HG02840 (cell line): Measurements from ENCODE around the gene CASZ1.

ENCODE experiments used
- ATAC-seq: cut with Tn5 transposase; IDR thresholded peaks from one replicate; pipeline ENCODE4 v1.9.1; 2021; ENCODE audit warnings: mild to moderate bottlenecking, moderate library complexity, moderate number of reproducible peaks; ENCODE audit not compliant: unreplicated experiment, low FRiP score

The CASZ1 gene

DNA sequence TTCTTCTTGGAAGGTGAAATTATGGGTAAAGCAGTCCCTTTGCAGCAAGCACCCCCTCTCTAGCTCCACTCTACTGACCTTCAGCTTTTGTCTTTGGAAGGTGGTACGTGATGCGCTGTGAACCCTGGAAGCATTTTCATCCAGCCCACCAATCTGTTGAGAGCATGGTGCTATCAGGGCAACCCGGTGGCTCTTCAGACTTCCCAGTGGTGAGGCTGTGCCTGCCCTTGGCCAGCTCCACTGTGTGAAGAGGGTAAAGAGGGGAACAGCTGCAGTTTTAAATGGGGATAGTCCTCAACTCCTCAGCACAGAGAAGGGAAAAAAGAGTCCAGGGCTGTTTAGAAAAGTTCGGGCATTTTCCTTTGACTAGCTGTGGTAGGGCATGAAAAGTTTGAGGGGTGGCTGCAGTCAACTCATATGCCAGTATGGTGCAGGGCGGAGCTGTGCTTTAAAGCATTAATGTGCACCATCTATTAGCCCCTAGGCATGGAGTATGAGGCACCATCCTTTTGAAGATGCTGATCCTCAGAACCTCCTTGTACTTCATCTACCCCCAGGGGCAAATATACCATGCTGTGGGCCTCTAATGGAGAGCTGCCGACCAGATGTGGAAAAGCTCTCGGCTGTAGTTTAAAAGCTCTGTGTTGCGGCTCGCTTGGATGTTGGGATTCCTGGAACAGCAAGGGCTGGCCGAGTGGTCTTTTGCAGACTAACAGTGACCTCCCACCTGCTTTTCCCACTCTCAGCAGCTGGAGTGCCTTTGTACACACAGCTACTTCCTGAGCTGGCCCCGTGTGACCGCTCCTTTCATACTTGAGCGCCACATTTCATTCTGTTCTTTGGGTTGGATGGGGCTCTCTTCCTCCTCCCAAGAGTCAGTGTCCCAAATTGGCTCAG, 198.7 kb downstream of the CASZ1 start:
- ATAC-seq, result no peak

DNA sequence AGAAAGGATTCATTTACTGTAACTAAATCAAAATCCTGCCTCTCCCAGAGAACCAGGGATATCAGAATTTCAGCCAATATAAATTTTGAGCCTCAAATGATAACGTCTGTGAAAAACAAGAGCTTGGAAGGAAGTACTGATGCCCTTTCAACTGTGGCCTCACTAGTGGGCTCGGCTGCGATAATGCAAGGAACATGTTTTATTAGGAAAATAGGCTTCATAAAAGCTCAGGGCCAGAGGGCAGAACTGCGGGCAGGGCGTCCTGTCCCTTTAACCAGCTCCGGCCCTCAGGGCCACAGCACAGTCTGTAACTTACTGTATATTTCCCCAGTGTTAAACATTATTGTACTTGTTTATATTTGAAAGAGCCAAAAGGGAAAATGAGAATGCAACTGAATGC, 199.7 kb downstream of the CASZ1 start:
- no peak for ATAC-seq

DNA sequence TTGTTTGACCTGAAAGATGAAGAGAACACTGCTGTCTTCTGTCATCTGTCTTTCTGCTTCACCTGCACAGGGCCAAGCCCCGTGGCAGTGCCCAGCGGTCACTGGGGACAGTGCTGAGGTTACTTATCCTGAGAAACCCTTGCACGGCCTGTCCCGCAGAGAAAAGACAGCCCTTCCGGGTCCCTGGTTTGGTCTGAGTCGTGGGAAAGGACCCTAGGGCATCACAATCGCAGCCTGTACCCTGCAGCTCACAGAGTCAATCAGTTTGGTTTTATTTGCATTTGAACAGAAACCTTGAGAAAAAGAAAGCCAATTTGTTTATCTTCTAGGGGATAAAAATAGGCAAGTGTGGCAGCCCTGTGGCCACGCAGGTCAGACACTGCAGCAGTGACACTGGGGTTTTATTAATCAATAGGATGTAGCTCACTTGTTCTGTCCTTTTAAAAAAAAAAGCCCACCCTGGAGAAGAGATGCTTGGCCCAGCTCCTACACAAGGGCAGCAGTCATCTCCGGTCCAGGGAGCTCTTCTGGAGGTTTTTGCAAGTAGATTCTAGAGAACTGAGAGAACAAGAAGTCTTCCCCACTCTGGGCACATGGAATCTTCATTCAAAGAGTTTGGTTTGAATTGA, 201.7 kb downstream of the CASZ1 start:
- ATAC-seq, result no peak

DNA sequence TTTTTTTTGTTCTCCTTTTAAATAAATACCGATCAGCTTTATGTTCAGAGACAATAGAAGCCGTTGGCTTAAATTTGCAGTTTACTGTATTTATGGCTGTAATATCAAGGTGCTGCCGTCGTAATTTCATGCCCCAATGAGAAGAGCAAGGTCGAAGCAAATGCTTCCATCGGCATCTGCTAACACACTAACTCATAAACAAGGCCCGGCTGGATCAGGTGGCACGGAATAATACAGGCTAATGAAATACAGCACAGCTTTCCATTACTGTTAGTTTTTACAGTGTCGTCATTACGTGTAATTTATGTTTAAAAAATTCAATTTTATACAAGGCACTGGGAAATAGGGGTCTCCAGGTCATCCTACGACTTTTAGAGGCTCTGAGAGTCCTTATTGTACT, 202.7 kb downstream of the CASZ1 start:
- no peak for ATAC-seq

DNA sequence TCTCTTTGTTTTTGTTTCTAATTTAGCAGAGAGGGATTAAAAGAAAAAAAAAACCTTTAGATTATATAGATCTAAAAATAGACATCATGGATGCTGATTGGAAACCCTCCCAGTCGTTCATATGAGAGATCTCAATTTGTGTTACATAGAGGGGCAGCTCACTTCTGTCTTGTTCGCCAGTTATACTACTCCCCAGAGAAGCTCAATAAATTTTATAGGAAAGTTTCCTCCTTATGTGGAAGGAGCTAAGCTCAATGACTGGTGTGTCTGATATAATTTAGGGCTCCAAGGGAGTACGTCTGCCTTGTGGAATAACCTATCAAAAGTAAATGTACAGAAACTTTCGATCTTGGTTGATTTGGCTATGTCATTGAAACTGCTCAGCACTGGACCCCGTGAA, 204.1 kb downstream of the CASZ1 start:
- no peak for ATAC-seq

DNA sequence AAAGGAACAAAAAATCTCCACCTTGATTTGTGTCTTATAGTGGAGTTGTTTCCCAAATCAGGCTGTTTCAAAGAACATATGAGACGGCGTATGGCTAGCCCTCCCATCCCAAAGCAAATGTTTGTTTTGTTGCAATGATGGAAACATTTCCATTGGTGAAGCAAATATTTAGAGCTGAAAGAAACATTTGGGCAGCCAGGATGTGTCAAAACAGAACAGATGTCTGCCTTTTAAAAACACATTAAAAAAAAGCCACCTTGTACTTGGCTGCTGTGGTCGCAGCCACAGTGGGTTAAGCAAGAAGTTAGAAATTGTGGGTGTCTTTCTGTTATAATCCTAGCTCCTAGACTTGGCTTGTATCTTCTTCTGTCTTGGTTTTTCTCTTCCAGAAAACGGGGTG, 205.4 kb downstream of the CASZ1 start:
- no peak for ATAC-seq

DNA sequence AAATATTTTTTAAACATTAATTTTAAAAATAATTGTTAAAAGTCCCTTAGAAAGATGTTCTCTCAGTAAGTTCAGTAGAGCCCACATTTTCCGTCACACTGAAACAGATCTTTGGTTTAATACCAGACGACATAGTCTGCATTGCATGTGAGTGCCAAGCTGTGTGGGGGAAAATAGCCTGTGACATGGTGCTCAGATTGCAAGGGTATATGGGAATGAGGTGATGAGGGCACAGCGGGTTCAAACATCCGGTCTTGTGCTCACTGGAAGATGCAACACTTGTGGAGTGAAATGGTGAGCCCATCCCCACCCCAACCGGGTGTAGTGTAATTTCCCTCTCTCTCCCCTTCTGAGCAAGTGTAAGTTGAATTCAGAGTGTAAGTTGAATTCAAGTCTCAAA, 207.4 kb downstream of the CASZ1 start:
- ATAC-seq, result no peak

DNA sequence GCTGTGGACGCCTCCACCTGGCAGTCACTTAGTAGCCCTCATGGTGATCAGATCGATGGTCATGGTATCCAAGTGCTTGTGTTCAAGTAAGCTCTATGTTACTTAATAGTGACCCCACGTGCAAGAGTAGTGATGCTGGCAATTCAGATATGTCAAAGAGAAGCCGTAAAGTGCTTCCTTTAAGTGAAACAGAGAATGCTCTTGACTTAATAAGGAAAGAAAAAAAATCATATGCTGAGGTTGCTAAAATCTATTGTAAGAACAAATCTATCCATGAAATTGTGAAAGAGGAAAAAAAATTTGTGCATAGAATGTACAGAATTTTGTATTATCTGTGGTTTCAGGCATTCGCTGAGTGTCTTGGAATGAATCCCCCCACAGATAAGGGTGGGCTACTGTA, 207.8 kb downstream of the CASZ1 start:
- no peak for ATAC-seq
